SU-DHL-6 (cell line): Measurements from ENCODE around the gene EYA2.

Source experiments
- H2AFZ ChIP-seq: fragments of 200-600 bp; sonication (generic); 2 replicates; pipeline ENCODE4 v1.6.1; 2014; ENCODE audit warnings: low read depth, mild to moderate bottlenecking, moderate library complexity, mixed read lengths, antibody characterized with exemption, low read length; ENCODE audit not compliant: severe bottlenecking
- H3F3A ChIP-seq: fragments of 200-600 bp; shearing (Covaris generic); 2 replicates; pipeline ENCODE4 v1.6.0; 2016; ENCODE audit warnings: antibody characterized with exemption, mild to moderate bottlenecking; ENCODE audit not compliant: insufficient read depth
- H3K27ac ChIP-seq: fragments of 200-600 bp; sonication (generic); 2 replicates; pipeline ENCODE4 v1.5.1; 2016; ENCODE audit warnings: low read depth, mild to moderate bottlenecking, low read length, moderate library complexity, mixed read lengths
- H3K27me3 ChIP-seq: fragments of 200-600 bp; sonication (generic), shearing (Covaris generic); 2 replicates; pipeline ENCODE4 v1.6.0; 2014; ENCODE audit warnings: mild to moderate bottlenecking, low read length
- H3K36me3 ChIP-seq: fragments of 200-600 bp; sonication (generic); 2 replicates; pipeline ENCODE4 v1.6.1; 2014; ENCODE audit warnings: mild to moderate bottlenecking, low read length, mixed read lengths
- H3K4me2 ChIP-seq: fragments of 300-600, 200-600 bp; shearing (Covaris generic), sonication (generic); 2 replicates; pipeline ENCODE4 v1.6.0; 2014; ENCODE audit warnings: low read length, low read depth, mild to moderate bottlenecking; ENCODE audit not compliant: poor library complexity, severe bottlenecking
- H3K4me3 ChIP-seq: fragments of 200-600 bp; sonication (generic); 2 replicates; pipeline ENCODE4 v1.5.1; 2014; ENCODE audit warnings: antibody characterized with exemption, low read length, mild to moderate bottlenecking, mixed read lengths; ENCODE audit not compliant: insufficient read depth, poor library complexity, severe bottlenecking
- H3K79me2 ChIP-seq: fragments of 200-600 bp; sonication (generic); 2 replicates; pipeline ENCODE4 v1.6.1; 2014; ENCODE audit warnings: mild to moderate bottlenecking, low read length, moderate library complexity; ENCODE audit not compliant: insufficient read depth
- H3K9ac ChIP-seq: fragments of 200-600 bp; sonication (generic); 2 replicates; pipeline ENCODE4 v1.7.0; 2014; ENCODE audit warnings: mild to moderate bottlenecking, low read length
- H3K9me2 ChIP-seq: fragments of 200-600 bp; sonication (generic); replicated peaks from 2 replicates; pipeline ENCODE4 v1.6.1; 2014; ENCODE audit warnings: low read length; ENCODE audit not compliant: insufficient read depth
- H3K9me3 ChIP-seq: fragments of 200-600 bp; sonication (generic); 2 replicates; pipeline ENCODE4 v1.6.1; 2014; ENCODE audit warnings: low read length, mixed read lengths; ENCODE audit not compliant: insufficient read depth
- H4K20me1 ChIP-seq: fragments of 200-600 bp; sonication (generic); 2 replicates; pipeline ENCODE4 v1.6.1; 2014; ENCODE audit warnings: low read depth, mild to moderate bottlenecking, antibody characterized with exemption, low read length, moderate library complexity, mixed read lengths
- CTCF ChIP-seq: fragments of 200-600 bp; sonication (generic); IDR thresholded peaks from one replicate; pipeline ENCODE4 v1.5.1; 2017; ENCODE audit warnings: antibody characterized with exemption, mild to moderate bottlenecking, low read length, moderate library complexity; ENCODE audit not compliant: insufficient read depth, poor library complexity, severe bottlenecking
- EZH2phosphoT487 ChIP-seq: fragments of 200-600 bp; sonication (generic), shearing (Covaris generic); conservative IDR thresholded peaks from 2 replicates; pipeline ENCODE4 v1.6.1; 2018; ENCODE audit warnings: mild to moderate bottlenecking, antibody characterized with exemption, low read length, moderate library complexity, mixed read lengths

The EYA2 gene

GRCh38 chr20:47137231-47137870, 242.7 kb downstream of the EYA2 start:
- H3K79me2 ChIP-seq: no peaks in the 10 kb centered on the region
- no peaks in the 10 kb centered on the region for H3F3A ChIP-seq
- H3K9me2 ChIP-seq: no peaks in the 10 kb centered on the region
- no peak overlapping the region for H3K27ac ChIP-seq
- H3K9ac ChIP-seq: no peak overlapping the region
- H3K4me3 ChIP-seq: no peak overlapping the region
- no peak overlapping the region for H2AFZ ChIP-seq
- H3K36me3 ChIP-seq: no peaks in the 10 kb centered on the region
- no peaks in the 10 kb centered on the region for H4K20me1 ChIP-seq
- no peak overlapping the region for H3K4me2 ChIP-seq
- H3K9me3 ChIP-seq: no peaks in the 10 kb centered on the region
- H3K27me3 ChIP-seq: no peaks in the 10 kb centered on the region
- TF ChIP-seq EZH2phosphoT487 (no peak), CTCF (no peak)

GRCh38 chr20:47139934-47140535, 245.4 kb downstream of the EYA2 start:
- H3K9me2 ChIP-seq: no peaks in the 10 kb centered on the region
- no peak overlapping the region for H3K4me3 ChIP-seq
- H3F3A ChIP-seq: no peaks in the 10 kb centered on the region
- H2AFZ ChIP-seq: no peak overlapping the region
- no peak overlapping the region for H3K27ac ChIP-seq
- H3K36me3 ChIP-seq: no peaks in the 10 kb centered on the region
- no peak overlapping the region for H3K9ac ChIP-seq
- no peaks in the 10 kb centered on the region for H3K79me2 ChIP-seq
- H4K20me1 ChIP-seq: no peaks in the 10 kb centered on the region
- H3K4me2 ChIP-seq: no peak overlapping the region
- no peaks in the 10 kb centered on the region for H3K27me3 ChIP-seq
- H3K9me3 ChIP-seq: no peaks in the 10 kb centered on the region
- TF ChIP-seq EZH2phosphoT487 (no peak), CTCF (no peak)

DNA sequence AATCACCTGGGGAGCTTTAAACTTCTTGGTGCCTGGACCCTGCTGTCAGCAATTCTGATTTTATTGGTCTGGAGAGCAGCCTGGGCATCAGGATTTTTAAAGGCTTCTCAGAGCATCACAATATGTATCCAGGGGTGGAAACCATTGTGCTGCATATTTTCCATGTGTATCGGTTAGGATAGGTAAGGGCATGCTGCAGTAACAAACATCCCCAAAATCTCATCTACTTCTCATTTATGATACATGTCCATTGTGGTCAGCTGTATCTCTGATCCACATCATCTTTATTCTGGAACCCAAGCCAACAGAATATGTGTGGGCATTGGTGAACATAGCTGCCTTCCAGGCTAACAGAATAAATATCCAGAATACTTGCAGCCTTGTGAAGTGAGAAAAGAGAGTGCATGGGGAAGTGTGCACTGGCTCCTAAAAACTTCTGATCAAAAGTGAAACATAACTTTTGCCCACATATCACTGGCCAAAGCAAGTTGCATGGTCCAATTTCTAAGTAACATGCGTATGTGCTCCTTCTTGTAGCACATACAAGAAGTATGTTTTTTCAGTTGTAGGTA, 246.8 kb downstream of the EYA2 start:
- Histone ChIP-seq H3K9me2 (no peaks in the 10 kb centered on the region), H3K27ac (no peak overlapping the region), H3K9me3 (no peaks in the 10 kb centered on the region), H4K20me1 (no peaks in the 10 kb centered on the region), H3K79me2 (no peaks in the 10 kb centered on the region), H3K27me3 (no peaks in the 10 kb centered on the region), H3K4me2 (no peak overlapping the region), H3K9ac (no peak overlapping the region), H3K36me3 (no peaks in the 10 kb centered on the region), H2AFZ (no peak overlapping the region), H3F3A (no peaks in the 10 kb centered on the region), H3K4me3 (no peak overlapping the region)
- TF ChIP-seq CTCF (no peak), EZH2phosphoT487 (no peak)
